GM12892 (cell line): ENCODE measurements around the gene GNAQ.

Experiments
- DNase-seq: peaks from one replicate; pipeline ENCODE4 v3.0.0; 2011; ENCODE audit not compliant: insufficient read length
- FAIRE-seq: peaks from 2 replicates; lab custom pipeline; 2011; peaks lifted over from hg19 to GRCh38; lab: Jason Lieb, UNC
- POLR2A ChIP-seq: IDR thresholded peaks from 2 replicates; pipeline ENCODE4 v1.6.1; 2011; ENCODE audit warnings: low read depth, low read length, control low read depth
- POLR2AphosphoS5 ChIP-seq: IDR thresholded peaks from 2 replicates; pipeline ENCODE4 v1.6.1; 2011; ENCODE audit warnings: low read depth, low read length, control low read depth
- TAF1 ChIP-seq: IDR thresholded peaks from 2 replicates; pipeline ENCODE4 v1.6.1; 2011; ENCODE audit warnings: low read depth, mild to moderate bottlenecking, control low read depth, low read length, borderline replicate concordance

The GNAQ gene

DNA sequence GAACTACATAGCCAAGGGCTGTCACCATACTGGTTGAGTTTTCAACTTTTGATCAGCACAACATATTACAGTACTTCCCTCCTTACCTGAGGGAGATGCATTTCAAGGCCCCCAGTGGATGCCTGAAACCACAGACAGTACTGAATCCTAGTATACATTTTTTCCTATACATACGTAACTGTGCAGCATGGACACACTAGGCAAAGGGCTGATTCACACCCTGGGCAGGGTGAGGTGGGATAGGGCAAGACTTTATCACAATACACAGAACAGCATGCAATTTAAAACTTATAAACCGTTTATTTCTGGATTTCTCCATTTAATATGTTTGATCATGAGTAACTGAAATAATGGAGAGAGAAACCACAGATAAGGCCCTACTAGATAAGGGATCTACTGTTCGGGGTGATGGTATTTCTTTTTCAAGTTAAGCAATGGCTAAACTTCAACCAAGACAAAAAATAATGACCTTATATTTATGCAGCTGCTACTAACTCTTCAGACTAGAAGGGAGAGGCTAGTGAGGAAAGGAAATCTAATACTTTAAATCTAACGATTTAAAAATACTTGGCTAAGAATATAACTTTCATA lies 196.6 kb downstream of the GNAQ start:
- TF ChIP-seq POLR2AphosphoS5: no peak
- no peak for TF ChIP-seq TAF1
- TF ChIP-seq POLR2A: no peak
- FAIRE-seq (no peak), DNase-seq (no peak)

GRCh38 chr9:77833561-77834429 lies 197.8 kb downstream of the GNAQ start:
- TF ChIP-seq TAF1: no peak
- no peak for TF ChIP-seq POLR2A
- no peak for TF ChIP-seq POLR2AphosphoS5
- DNase-seq (no peak), FAIRE-seq (no peak)

DNA sequence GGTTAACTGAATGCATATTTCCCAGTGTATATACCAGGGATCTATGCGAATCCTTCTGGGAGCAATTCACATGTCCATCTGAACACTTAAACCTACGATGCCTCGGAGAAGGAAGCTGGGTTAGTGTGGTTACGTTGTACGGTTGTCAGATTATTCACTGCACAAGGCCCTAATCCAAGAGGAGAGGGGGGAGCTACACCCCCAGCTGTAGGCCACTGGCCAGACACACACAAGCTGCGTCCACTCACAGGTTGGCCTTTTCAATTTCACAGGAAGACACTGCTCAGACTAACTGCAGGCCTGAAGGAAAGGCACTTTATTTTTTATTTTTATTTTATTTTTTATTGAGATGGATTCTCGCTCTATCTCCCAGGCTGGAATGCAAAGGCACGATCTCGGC lies 199.0 kb downstream of the GNAQ start:
- TF ChIP-seq POLR2AphosphoS5 (no peak), TAF1 (no peak), POLR2A (no peak)
- DNase-seq (no peak), FAIRE-seq (no peak)

- FAIRE-seq: no peak
- TF ChIP-seq POLR2A (no peak), POLR2AphosphoS5 (no peak), TAF1 (no peak)
- DNase-seq: no peak
Observed at GRCh38 chr9:77831781-77832180, 199.8 kb downstream of the GNAQ start.

- no peak for DNase-seq
- TF ChIP-seq POLR2A: no peak
- TF ChIP-seq TAF1: no peak
- no peak for TF ChIP-seq POLR2AphosphoS5
- FAIRE-seq: no peak
Observed at GRCh38 chr9:77830618-77831285, 200.9 kb downstream of the GNAQ start.

DNA sequence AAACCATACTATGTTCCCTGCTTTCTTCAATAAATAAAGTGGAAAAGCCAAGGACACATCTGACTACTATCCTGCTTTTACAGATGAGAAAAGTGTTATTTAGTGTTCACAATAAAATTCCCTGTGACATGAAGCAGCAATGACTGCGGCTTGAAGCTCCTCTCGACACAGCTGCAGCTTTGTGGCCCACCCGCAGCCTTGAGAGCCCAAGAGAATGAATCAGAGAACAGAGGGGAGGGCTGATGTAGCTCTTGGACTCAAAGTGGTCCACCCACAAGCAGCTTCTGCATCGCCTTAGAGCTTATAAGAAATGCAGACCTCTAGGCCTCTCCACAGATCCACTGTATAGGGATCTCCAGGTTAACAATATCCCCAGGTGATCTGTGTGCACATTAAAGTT lies 202.2 kb downstream of the GNAQ start:
- TF ChIP-seq POLR2A (no peak), TAF1 (no peak), POLR2AphosphoS5 (no peak)
- no peak for FAIRE-seq
- DNase-seq: no peak

DNA sequence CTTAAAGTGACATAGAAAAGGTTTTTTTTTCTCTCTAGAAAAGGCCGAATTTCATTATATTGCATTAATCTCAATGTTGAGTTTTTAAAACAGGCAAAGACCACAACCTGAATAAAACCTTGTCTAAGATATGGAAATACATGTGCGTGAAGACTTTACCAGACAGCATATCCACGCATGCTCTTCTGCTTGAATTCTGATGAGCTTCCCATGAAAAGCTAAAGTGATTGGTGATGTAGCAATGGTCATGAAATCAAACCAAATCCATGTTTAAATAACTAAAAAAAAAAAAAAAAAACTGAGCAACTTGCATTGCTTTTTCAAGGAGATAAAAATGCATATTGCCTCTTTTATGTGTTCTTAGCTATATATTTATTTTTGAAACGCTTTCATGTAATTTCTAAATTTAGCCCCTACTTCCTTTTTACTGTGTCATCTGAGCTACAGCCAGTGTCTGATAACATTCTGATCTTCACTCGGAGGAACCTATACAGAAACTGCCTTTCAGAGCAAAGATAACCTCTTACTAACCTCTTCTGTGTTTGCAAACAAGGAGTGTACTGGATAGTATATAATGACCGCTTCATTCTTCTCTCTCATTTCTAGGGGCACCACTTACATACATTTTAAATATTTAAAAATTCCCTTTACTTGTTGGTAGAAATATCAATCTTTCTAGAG lies 204.4 kb downstream of the GNAQ start:
- TF ChIP-seq POLR2A (no peak), POLR2AphosphoS5 (no peak)
- DNase-seq (peak; percentile 6), FAIRE-seq (no peak)

- DNase-seq (no peak), FAIRE-seq (no peak)
- no peak for TF ChIP-seq POLR2AphosphoS5
- no peak for TF ChIP-seq TAF1
- no peak for TF ChIP-seq POLR2A
Observed at GRCh38 chr9:77826621-77827020, 205.0 kb downstream of the GNAQ start.

DNA sequence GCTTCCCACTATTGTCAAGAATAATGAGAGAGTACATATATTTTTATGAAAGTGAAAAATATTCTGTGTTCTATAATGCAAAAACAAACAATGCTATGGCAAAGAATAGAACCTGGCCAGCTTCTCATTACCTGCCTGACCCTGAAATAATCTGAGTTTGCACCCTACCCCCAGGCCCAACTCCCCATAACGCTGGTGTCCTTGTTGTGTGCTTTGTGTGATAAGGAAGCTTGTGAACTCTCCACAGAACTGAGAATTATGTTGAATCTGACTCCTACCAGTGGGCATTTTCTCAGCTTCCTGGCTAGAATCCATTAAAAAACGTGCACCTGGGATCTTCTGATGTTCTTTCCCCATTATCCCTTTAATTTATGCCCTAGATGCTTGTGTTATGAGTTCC lies 205.5 kb downstream of the GNAQ start:
- no peak for TF ChIP-seq TAF1
- no peak for TF ChIP-seq POLR2A
- TF ChIP-seq POLR2AphosphoS5: no peak
- DNase-seq (no peak), FAIRE-seq (no peak)

DNA sequence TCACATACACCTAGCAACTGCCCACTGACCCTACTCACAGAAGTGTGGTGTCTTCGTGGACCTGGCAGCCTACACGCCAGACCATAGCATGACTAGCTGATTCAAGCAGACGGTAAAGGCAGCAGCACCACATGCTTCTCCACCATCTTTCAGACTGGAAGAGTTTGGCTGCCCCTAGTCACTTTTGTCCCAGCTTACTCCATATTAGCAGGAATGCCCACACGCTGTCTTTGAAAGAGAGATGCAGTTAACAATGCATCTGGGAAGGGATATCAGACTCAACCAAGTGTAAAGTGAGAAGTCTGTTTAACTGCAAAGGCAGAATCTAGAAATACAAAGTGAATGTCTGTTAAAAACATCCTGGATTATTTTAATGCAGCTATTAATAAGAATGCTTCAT lies 206.2 kb downstream of the GNAQ start:
- DNase-seq: no peak
- TF ChIP-seq POLR2AphosphoS5 (no peak), TAF1 (no peak)
- no peak for FAIRE-seq

- FAIRE-seq (no peak), DNase-seq (no peak)
- TF ChIP-seq TAF1 (no peak), POLR2AphosphoS5 (no peak), POLR2A (no peak)
Observed at GRCh38 chr9:77820293-77820954, 211.2 kb downstream of the GNAQ start.

DNA sequence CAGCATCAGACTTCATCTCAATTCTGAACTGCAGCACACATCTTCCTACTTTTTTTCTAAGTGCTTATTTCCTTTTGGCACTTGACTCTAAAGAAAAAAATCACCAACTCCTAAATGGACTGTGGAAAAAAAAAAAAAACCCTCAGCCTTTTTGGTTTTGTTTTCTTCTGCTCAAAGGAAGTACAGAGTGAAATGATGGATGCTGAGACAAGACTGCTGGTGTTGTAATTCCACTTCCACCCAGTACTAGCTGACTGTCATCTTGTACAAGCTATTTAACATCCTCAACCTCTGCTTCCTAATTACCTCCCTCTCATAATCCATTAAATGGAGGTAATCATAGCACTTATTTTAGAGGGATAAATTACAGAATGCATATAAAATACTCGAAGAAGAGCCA lies 212.0 kb downstream of the GNAQ start:
- TF ChIP-seq POLR2AphosphoS5 (no peak), TAF1 (no peak), POLR2A (no peak)
- DNase-seq: no peak
- FAIRE-seq: no peak
